HG03469 (cell line): ENCODE results near the gene EPB41L1.

Experiments used
- ATAC-seq: cut with Tn5 transposase; IDR thresholded peaks from one replicate; pipeline ENCODE4 v1.9.1; 2021; ENCODE audit warnings: mild to moderate bottlenecking, moderate library complexity, moderate number of reproducible peaks; ENCODE audit not compliant: unreplicated experiment

EPB41L1 gene

GRCh38 chr20:36184816-36185776, 30.6 kb downstream of the EPB41L1 start:
- ATAC-seq, result no peak

DNA sequence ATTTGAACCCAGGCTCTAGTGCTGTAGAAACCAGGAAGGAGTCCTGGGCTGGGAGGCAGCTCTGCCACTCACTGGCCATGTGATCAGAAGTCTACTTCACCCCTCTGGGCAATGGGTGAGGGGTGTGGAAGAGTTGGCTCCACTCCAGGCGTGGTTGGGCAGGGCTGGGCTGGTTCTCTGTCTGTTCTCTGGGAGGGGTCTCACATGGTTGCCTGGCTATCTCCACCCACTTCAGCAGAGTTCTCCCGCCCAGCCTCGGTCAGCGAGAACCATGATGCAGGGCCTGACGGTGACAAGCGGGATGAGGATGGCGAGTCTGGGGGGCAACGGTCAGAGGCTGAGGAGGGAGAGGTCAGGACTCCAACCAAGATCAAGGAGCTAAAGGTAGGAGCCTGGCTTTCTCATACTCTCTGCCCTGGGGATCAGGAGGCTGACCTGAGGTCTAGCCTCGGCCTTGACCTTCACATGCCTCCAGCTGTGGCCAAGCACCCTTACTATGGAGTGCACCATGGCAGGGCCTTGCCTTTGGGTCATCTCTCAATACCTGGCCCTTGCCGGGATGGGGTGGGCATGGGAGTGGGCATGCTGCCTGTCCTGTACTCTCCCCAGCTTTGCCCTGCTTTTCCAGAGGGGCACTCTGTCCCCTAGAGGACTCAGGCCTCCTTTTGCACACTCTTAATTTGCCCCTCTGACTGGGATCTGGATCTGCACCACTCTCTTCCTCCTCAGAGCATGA, 39.6 kb downstream of the EPB41L1 start:
- no peak for ATAC-seq

DNA sequence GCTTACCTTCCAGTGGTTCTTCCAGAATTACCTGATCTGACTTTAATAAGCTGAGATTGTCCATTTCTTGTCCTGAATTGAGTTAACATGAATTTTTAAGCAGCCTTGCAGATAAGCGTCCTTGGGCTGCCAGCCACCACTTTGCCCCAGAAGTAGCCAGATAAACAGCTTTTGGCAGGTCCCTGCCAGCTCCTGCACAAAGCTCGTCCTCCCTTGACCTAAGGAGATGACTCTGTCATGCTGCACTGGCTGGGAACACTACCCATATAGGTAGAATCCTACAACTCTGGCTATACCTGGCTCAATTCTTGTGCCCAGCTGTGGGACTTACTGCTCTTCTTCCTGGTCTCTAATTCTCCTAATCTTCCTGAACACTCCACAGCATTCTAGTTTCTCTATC, 42.1 kb downstream of the EPB41L1 start:
- no peak for ATAC-seq

- ATAC-seq, result no peak
Measured at GRCh38 chr20:36197271-36197670, 42.7 kb downstream of the EPB41L1 start.

DNA sequence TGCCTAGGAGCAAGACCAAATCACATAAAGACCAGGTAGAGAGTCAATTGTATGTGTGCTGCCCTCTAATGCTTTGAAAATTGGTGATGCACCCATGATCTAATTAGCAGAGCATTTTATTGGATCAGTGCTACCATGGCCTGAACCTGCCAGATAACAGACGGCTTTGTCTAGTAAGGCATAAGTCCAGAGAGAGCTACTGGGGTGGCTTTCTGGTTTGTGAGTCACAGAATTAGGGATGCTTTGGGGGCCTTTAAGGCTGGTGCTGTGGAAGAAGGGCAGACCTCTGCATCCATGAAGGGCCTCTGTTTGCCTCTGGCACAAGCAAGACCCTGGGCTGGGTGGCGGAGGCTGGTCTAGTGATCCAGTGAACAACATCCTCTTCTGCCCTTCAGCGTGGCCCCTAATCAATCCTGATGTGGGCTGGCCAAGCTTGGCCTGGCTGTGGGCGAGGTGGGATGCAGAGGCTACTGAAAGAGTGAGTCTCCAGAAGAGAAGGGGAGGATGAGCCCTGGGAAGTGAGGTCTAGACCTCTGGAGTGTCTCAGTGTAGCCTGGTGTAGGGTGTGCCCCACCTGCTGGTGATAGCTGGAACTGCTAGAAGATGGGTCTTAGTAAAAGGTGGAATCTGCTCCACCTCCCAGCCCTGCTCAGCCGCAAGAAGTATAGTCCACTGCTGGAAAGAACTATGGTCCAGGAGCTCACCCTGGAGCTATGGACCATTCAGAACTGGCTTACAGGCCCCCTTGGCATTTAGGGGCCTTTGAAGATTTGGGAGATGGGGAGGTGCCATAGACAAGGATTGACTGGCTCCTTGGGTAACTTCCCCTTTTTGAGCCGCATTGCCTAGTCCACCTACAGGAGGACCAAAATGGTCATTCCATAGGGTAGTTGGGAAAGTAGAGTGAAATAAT, 45.1 kb downstream of the EPB41L1 start:
- no peak for ATAC-seq

- ATAC-seq, result no peak
Measured at GRCh38 chr20:36200451-36200850, 45.9 kb downstream of the EPB41L1 start.

DNA sequence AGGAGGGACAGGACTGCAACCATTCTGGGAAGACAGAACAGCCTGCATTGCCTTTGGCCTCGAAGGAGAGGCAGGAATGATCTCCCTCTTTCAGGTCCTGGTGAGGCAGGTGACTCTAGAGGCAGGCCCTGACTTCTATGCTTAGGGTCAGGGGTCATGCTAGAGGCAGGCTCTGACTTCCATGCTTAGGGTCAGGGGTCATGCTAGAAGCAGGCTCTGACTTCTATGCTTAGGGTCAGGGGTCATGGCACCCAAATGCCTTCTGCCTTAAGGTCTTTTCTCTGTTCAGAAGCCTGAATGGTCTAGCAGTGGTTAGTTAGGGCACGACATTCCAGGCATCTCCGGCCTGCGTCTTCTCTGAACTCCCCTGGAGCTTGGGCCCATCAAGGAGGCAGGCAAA, 46.7 kb downstream of the EPB41L1 start:
- ATAC-seq, result no peak

DNA sequence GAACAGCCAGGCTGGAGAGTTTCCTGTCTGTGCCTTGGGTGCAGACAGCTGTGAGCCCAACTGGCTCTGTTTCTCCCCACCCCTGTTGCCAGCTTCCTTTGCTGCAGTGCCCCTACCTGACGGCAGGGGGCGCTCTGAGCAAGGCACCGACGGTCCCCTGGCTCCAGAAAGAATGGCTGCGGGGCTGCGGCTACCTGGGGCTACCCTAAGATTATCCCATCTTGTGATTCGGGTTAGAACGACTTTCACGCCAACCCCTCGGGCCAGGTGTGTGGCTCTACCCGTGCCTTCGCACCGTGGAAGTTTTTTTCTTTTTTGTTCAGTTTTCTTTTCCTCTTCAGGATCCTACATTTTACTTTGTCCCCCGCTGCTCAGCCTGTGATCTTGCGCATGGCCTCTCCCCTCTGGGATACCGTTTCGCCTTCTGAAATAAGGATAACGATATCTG, 48.4 kb downstream of the EPB41L1 start:
- ATAC-seq, result no peak

DNA sequence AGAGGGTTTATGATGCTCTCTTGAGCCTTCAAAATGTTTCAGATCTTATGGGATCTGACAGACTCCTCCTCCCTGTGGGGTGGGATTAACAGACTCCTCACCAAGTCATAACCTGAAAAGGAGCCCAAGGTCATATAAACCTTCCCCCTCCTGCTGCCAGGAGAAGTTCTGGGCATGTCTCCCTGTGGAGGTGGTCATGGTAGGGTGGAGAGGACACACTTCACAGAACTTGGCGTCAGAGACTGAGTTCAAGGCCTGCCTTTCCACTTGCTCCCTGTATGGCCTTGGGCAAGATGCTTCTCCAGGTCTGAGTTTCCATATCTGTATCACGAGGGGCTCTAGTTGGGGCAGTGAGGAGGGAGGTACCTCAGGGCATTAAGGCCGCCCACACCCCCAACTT, 49.3 kb downstream of the EPB41L1 start:
- ATAC-seq, result no peak

DNA sequence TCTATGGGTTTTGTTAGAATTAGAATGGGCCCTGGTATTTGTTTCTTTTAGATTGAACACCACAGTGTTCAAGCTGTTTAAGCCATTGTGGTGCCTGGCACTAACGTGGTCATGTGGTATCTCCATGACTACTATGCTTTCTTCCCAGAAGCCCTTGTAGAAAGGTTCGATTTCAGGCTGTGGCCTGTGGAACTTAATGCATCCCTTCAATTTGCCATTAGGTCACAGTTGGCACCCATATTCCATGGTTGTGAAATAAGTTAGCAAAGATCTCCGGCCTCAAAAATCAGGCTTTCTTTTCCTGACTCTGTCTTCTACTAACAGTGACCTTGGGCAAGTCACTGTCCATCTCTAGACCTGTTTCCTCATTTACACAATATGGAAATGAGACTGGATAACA, 50.5 kb downstream of the EPB41L1 start:
- no peak for ATAC-seq

- no peak for ATAC-seq
Measured at GRCh38 chr20:36206068-36206467, 51.5 kb downstream of the EPB41L1 start.

DNA sequence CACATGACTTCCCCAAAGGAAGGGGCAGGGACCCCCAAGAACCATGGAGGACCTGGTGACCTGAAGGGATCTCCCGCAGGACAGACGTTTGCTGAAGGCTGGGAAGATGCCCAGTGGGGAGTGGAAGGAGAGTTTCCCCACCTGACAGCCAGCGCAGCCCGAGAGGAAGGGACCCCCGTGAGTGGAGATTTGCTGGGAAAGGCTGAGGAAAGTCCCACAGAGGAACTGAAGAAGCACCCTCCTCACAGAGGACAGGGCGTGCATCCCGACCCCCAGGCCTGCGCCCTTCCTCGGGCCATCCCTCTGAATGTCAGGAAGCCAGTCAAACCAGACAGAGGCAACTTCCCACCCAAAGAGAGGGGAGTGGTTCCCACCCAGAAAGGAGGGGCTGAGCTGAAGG, 52.1 kb downstream of the EPB41L1 start:
- no peak for ATAC-seq

- ATAC-seq, result no peak
Measured at GRCh38 chr20:36207602-36208001, 53.1 kb downstream of the EPB41L1 start.

- no peak for ATAC-seq
Measured at GRCh38 chr20:36208257-36208656, 53.7 kb downstream of the EPB41L1 start.

DNA sequence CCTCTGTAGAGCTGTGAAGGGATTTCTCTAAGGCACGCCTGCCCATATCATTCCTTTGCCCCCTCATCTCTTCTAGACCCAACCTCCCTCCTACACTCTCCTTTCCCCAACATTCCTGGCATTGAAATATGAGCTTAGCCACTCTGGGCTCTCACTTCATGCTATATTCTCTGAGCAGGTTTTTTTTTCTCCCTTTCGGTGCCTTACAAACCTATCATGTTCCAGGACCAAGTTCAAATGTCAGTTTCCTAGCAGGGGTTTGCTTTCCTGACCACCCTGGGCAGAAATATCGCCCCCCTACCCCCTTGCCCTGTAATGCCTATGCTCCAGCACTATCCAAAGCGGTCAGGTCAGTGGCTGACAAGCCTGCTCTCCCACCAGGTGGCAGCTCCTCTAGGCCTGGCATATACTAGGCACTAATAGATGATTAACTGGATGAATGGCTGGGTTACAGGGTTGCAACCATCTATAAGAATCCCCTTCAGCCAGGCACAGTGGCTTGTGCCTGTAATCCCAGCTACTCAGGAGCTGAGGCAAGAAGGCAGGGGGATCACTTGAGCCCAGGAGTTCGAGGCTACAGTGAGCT, 56.0 kb downstream of the EPB41L1 start:
- ATAC-seq, result no peak

DNA sequence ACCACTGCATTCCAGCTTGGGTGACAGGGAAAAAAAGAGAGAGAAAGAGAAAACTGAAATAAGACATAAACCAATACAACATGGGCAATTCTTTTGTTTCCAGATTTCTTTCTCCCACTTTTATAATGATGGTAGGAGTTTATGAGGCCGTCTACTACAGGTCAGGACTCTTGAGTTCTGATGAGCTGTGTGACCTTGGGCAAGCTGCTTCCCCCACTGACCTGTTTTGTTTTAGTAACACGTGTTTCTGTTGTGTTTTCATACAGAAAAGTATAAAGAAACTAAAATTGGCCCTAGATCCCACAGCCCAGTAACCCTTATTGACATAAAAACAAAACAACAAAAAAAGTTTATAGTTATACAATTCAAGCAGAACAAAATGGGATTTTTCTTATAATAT, 58.8 kb downstream of the EPB41L1 start:
- ATAC-seq, result no peak

GRCh38 chr20:36214684-36215256, 60.2 kb downstream of the EPB41L1 start:
- no peak for ATAC-seq

GRCh38 chr20:36215778-36216177, 61.2 kb downstream of the EPB41L1 start:
- no peak for ATAC-seq

- no peak for ATAC-seq
Measured at GRCh38 chr20:36216314-36217025, 61.9 kb downstream of the EPB41L1 start.

DNA sequence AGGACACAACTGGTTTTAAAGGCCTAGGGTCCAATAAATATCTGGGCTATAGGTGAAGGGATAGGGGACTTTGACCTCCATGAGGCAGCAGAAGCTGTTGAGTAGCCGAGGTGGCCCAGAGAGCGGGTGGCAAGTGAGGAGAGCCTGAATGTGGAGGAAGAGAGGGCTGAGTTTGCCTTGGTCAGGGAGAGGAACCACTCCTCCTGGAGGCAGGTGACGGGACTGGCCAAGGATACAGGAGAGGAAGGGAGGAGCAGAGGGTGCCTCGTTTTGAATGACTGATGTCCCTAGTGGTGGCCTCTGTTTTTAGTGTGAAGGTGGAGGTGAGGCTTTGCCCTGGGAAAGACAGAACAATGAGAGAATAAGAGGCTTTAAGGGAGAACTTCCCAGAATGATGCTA, 62.7 kb downstream of the EPB41L1 start:
- no peak for ATAC-seq
